Lower leg skin (tissue), 4 donors: ENCODE data around the gene PLAAT3. TPM values are rescaled to one million over a fixed set of nuclear protein-coding genes. Genes with fewer than 3 reads are reported as not detected.

Experiments
- DNase-seq, 2 donors: peaks; one replicate each; pipeline ENCODE4 v3.0.0-alpha.2; 2019; ENCODE audit warnings: low spot score in 2 of 2
- H3K4me3 ChIP-seq: fragments of 200-600 bp; sonication (generic); 2 replicates; pipeline ENCODE4 v1.5.1; 2017; ENCODE audit warnings: mild to moderate bottlenecking, low read depth; ENCODE audit not compliant: poor library complexity, severe bottlenecking
- POLR2A ChIP-seq, 2 donors: fragments of 450-650 bp; IDR thresholded peaks; one replicate each; pipeline ENCODE4 v1.6.1; 2016 to 2017; ENCODE audit warnings: antibody characterized with exemption in 2 of 2, mild to moderate bottlenecking in 1 of 2, moderate library complexity in 1 of 2
- WGBS, 2 donors: methylation state at CpG; one replicate each; pipeline ENCODE4 v1.1.5; 2018; 5-methylcytosine and 5-hydroxymethylcytosine counted together
- intact Hi-C: fragments of 100-400 bp; cut with DNase I; formaldehyde crosslinking; loops from one replicate; pipeline ENCODE4 v1.15.0; 2023; ENCODE audit warnings: low total_unique reads
- total RNA-seq, 4 donors: library from RNA; depleted of rRNA; stranded (reverse); fragments of >200 nt; gene quantifications; one replicate each; pipeline ENCODE4 v1.1.0, GENCODE V29; 2016
- TF ChIP-seq, protein P1 (sequence below), 3 donors: fragments of 450-650 bp; IDR thresholded peaks; one replicate each; pipeline ENCODE4 v1.5.1; 2016; ENCODE audit warnings: antibody characterized with exemption in 3 of 3, mild to moderate bottlenecking in 3 of 3, moderate library complexity in 2 of 3

The PLAAT3 gene
- total RNA-seq, 4 donors from 2014 or later = 9.8 to 15.1 (median 12.3) TPM

- TF ChIP-seq POLR2A (IDR thresholded peaks at IDR 0.05) = no peak
- TF ChIP-seq, protein P1, sequence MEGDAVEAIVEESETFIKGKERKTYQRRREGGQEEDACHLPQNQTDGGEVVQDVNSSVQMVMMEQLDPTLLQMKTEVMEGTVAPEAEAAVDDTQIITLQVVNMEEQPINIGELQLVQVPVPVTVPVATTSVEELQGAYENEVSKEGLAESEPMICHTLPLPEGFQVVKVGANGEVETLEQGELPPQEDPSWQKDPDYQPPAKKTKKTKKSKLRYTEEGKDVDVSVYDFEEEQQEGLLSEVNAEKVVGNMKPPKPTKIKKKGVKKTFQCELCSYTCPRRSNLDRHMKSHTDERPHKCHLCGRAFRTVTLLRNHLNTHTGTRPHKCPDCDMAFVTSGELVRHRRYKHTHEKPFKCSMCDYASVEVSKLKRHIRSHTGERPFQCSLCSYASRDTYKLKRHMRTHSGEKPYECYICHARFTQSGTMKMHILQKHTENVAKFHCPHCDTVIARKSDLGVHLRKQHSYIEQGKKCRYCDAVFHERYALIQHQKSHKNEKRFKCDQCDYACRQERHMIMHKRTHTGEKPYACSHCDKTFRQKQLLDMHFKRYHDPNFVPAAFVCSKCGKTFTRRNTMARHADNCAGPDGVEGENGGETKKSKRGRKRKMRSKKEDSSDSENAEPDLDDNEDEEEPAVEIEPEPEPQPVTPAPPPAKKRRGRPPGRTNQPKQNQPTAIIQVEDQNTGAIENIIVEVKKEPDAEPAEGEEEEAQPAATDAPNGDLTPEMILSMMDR (IDR thresholded peaks at IDR 0.05) = no peak
- H3K4me3 ChIP-seq = no peak overlapping the region
- no peak for DNase-seq
- 88 to 91% methylated on average over 2 of the region's 2 CpGs for WGBS, 2 donors
- intact Hi-C loops = no loop called here
Measured at GRCh38 chr11:63527667-63528066, 86.6 kb downstream of the PLAAT3 start.

Other genes with a start within 250 kb of the PLAAT3 start
- gene SLC22A9, start 244.6 kb downstream of the PLAAT3 start, total RNA-seq = not detected
- gene PLAAT5, start 123.3 kb downstream of the PLAAT3 start, total RNA-seq = 1 to 10 TPM in 3 of 4 donors, under 1 TPM in 1; 0.91 to 3.8 (median 1.2) TPM
- 1 to 10 TPM in 1 of 4 donors, under 1 TPM in 2, not detected in 1; 0.17 to 2.5 (median 0.84) TPM for gene LGALS12, start 108.3 kb downstream of the PLAAT3 start, total RNA-seq
- 1 to 10 TPM; 2.2 to 8.3 (median 6.2) TPM for gene PLAAT4, start 77.6 kb downstream of the PLAAT3 start, total RNA-seq
- gene PLAAT2, start 51.1 kb downstream of the PLAAT3 start, total RNA-seq = 1 to 10 TPM in 1 of 4 donors, not detected in 3; 4.3 TPM
- gene ATL3, start 56.9 kb upstream of the PLAAT3 start, total RNA-seq = 10 to 100 TPM; 64.9 to 97.2 (median 70.9) TPM
- 100 to 1,000 TPM; 124 to 192 (median 148) TPM for gene RTN3, start 67.1 kb upstream of the PLAAT3 start, total RNA-seq
- 1 to 10 TPM; 7.8 to 9.8 (median 8.6) TPM for gene ZFTA, start 154.3 kb upstream of the PLAAT3 start, total RNA-seq
- gene SPINDOC, start 199.0 kb upstream of the PLAAT3 start, total RNA-seq = 1 to 10 TPM; 5.1 to 8.3 (median 6.0) TPM
- gene MARK2, start 224.7 kb upstream of the PLAAT3 start, total RNA-seq = 10 to 100 TPM; 78.3 to 87.2 (median 81.2) TPM